ENCODE measurements around the gene DIS3L2.

- TF ChIP-seq STAT6 (CRISPR knock-in tag; conservative IDR thresholded peaks at IDR 0.05; ENCODE audit: low read depth) (no peak), CTCF (IDR thresholded peaks at IDR 0.05) (no peak), CREB1 (CRISPR knock-in tag; IDR thresholded peaks at IDR 0.05) (no peak), ZNF232 (CRISPR knock-in tag; IDR thresholded peaks at IDR 0.05) (no peak), KAT7 (CRISPR knock-in tag; IDR thresholded peaks at IDR 0.05; ENCODE audit: borderline replicate concordance) (no peak)
Observed at GRCh38 chr2:232295971-232296370, 334.5 kb downstream of the DIS3L2 start.

Measured in WTC11 (cell line).